Loucy (cell line): Measurements from ENCODE around the gene ZNF524.

Experiments
- EZH2phosphoT487 ChIP-seq: fragments of 200-600 bp; IDR thresholded peaks from 2 replicates; pipeline ENCODE4 v1.6.1; 2018; ENCODE audit warnings: antibody characterized with exemption, mild to moderate bottlenecking, moderate library complexity, borderline replicate concordance
- TF ChIP-seq, protein P1 (sequence below): fragments of 200-600 bp; sonication (generic); conservative IDR thresholded peaks from 2 replicates; pipeline ENCODE4 v1.5.1; 2014; ENCODE audit warnings: mild to moderate bottlenecking, antibody characterized with exemption, low read length

DNA sequence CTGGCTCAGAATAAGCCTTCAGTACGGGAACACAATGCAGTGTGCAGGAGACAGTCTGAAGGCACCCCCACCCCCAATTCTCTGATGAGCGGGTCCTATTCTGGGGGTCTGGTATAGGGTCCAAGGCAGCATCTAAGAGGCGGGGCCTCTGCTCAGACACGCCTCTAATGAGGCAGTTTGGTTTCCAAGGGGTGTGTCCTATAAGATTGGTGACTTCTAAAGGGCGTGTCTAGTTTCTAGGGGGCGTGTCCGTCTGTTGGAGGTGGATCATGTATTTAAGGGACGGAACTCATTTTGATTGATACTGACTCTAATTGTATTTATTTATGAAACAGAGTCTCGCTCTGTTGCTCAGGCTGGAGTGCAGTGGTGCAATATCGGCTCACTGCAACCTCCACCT is 9.5 kb upstream of the ZNF524 start:
- TF ChIP-seq, protein P1, sequence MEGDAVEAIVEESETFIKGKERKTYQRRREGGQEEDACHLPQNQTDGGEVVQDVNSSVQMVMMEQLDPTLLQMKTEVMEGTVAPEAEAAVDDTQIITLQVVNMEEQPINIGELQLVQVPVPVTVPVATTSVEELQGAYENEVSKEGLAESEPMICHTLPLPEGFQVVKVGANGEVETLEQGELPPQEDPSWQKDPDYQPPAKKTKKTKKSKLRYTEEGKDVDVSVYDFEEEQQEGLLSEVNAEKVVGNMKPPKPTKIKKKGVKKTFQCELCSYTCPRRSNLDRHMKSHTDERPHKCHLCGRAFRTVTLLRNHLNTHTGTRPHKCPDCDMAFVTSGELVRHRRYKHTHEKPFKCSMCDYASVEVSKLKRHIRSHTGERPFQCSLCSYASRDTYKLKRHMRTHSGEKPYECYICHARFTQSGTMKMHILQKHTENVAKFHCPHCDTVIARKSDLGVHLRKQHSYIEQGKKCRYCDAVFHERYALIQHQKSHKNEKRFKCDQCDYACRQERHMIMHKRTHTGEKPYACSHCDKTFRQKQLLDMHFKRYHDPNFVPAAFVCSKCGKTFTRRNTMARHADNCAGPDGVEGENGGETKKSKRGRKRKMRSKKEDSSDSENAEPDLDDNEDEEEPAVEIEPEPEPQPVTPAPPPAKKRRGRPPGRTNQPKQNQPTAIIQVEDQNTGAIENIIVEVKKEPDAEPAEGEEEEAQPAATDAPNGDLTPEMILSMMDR, result no peak
- TF ChIP-seq EZH2phosphoT487, result no peak
